Activated CD8-positive, alpha-beta memory T cell treated with anti-CD3 and anti-CD28 coated beads, Interleukin-2, amount 50 U/mL, for 48 hours (primary cell): ENCODE results near the gene CCDC154.
"Not testable (repeated sequence)": the region's sequence is repeated elsewhere in the genome, so short reads cannot be mapped to it uniquely, and the experiment has no call there.

ENCODE experiments used
- DNase-seq: peaks from one replicate; pipeline ENCODE4 v3.0.0-alpha.2; 2020

The CCDC154 gene

DNA sequence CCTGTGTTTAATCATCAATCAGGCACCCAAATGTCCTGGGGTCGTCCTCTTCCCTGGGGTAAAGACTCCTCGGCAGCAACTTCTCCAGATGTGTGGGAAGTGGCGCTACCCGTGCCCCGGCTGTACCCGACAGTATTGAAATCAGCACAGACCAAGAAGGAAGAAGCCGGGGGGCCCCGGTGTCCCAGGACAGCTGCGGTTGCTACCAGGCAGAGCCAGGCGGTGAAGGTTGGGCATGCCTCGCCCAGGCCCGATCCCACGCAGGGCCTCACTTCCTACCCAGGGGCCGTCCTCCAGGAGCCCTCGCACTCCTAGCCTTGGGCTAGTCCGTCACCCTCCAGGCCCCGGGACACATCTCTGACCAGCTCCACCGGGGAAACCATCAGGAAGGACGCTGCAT, 9.0 kb upstream of the CCDC154 start:
- DNase-seq, result no peak

DNA sequence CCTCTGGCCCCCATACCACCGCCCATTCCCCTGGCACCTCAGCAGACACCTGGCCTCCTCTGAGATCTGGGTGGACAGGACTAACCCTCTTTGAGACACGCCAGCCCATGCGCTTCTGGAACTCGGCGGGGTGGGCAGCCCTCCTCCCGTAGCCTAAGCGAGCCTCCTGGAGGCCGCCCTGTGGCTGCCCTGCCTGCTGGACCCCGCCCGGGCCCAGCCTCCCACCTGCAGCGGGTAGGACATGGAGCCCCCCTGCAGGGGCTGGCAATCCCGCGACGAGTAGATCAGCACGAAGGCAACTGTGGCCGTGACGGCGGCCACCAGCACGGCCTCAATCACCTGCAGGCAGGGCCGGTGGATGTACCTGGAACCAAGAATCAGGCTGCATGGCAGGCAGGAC, 8.2 kb upstream of the CCDC154 start:
- DNase-seq, result no peak

DNA sequence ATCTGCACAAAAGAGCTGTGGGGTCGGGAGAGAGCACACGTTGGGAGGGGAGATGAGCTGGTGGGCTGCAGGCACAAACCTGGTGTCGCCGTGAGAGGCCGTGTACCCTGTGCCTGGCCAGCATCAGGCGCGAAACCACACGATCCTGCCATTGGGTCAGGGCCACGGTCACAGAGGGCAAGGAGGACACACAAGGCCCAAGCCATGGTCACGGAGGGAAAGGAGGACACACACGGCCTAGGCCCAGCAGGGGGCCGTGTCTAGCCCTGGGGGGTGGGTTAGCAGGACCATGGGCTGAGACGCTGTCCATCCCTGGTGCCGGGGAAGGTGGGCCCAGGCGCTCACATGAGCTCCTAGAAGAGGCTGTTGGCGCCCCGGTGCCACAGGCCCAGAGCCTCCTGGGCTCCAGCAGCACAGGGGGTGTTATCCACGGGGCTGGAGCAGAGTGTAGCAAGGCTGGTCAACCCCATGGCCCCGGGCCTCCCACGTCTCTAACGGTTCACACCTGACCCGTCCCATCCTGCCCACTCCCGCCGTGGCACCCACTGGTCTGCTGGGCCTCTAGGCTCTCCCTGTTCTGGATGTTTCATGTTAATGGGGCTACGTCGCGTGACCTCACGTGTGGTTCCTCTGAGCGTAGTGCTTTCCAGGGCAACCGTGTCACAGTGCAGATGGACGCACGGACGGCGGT, 7.5 kb upstream of the CCDC154 start:
- DNase-seq, result no peak

DNA sequence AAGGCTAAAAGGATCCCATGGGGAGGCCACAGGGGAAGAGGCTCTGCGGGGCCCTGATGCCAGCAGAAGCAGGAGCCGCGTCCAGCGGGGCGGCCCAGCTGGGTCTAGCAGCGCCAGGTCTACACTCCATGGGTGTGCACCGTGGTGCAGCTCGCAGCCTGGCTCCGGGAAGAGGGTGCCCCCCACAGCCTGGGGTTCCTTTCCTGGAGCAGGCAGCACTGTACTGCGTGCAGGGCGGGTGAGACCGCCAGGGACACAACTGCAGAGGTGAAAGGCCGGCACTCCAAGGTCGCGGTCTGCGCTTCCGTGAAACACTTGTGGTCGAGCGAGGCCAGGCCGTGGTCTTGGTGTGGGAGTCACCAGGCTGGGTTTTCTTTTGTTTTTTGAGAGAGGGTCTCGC, 6.5 kb upstream of the CCDC154 start:
- no peak for DNase-seq

DNA sequence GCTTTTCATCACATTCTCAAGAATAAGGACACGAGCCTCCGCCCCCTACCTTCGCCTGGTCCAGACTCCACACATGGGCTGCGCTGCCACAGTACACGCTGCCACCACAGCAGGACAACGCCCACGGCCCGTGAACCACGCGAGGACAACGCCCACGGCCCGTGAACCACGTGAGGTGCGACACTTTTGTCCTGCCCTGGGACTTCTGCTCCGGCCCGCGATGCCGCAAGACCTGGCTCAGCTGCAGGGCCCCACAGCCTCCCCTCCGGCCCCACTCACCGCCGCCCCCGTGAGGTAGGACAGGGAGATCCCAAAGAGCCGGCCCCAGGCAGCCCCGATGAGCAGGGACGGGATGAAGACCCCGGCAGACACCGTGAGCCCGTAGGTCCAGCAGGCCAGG, 5.9 kb upstream of the CCDC154 start:
- DNase-seq, result no peak

DNA sequence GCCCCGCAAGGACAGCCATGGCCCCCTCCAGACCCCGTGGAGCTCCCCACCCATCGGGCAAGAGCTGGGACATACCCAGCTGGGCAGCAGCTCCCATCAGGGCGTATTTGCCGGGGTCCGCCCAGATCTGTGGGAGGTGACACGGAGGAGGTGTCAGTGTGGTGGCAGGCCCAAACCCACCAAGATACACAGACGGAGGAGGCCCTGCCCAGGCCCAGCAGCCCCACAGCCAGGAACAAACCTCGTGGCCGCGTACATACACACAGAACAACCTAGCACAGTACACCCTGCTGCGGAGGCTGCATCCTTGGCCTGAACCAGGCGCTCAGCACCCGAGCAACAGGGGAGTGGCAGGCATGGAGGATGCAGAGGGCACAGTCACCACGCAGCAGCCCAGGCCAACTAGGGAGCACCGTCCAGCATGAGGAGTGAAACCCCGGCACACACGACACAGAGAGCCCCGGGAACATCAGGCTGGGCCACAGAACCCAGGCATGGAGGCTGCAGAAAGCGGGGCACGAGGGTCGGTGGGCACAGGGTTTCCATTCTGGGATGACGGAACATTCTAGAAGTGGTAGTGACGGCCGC, 4.9 kb upstream of the CCDC154 start:
- DNase-seq, result no peak

DNA sequence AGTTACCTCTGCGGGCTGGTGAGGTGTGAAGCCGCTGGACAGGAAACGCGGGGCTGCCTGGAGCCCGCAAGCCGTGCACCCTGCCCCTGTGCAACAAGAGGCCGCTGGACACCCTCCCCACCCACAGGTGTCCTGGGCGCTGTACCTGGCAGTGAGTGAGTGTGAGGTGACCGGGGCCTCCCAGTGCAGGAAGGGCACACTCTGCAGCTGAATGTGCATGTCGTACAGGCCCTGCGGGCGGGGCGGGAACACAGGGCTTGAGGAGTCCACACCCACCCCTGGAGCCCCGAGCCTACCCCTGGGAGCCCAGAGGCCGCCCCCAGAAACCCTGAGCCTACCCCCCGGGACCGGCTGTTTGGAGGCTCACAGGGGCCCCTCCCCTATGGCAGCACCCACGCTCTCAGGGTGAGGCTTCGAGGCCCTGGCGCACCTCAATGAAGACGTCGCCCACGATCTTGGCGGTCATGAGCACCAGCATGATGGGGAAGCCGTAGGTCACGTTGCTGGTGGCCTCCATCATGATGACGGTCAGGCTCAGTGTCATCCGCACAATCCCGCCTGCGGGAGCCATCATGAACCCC, 4.3 kb upstream of the CCDC154 start:
- DNase-seq, result no peak

DNA sequence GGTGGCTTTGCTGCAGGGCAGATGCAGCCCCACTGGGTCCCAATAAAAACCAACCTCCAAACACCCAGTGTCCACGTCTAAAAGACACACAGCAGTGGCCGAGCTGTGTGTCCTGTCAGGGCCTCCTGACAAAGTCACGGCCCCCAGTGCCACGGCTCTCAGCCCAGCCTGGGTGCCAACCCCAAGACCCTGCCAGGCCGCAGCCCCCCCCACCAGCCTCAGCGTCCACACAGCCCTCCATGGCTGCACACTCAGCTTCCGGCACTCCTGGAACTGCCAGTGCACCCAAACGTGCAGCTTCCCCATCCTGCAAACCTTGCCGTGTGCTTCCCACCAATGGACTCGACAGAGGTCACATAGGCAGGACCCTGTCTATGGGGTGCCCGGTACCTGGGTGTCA, 3.6 kb upstream of the CCDC154 start:
- no peak for DNase-seq

DNA sequence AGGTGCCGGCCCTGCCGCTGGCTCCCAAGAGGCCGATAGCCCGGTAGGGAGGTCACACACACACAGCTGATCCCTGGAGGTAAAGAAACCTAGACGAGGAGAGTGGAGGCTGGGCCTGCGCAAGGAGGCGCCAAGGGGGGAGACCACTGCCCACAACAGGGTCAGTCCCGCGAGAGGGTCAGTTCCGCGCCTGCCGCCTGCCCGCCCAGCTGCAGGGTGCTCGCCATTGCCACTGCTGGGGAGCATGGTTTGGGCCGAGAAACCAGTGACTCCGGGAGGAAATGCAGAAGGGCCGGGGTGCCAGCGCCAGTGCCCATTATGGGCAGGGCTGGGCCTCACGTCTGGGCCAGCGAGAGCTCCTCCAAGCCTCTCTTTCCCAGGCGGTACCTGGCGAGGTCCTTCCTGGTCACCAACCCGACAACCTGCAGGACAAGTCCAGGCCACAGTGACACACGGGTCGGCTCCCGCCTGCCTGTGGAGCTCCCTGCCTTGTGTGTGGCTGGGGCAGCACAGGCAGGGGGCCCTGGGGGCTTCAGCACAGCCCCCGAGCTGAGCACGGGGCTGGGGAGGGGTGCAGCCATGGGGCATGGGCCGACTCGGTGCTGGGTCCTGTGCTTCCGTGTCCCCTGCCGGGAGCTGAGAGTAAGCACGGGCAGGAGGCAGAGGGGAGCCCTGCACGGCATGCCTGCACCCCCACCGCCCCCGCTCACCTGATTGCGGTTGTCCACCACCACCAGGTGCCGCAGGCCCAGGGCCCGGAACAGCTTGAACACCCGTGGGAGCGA, 2.1 kb upstream of the CCDC154 start:
- no peak for DNase-seq

DNA sequence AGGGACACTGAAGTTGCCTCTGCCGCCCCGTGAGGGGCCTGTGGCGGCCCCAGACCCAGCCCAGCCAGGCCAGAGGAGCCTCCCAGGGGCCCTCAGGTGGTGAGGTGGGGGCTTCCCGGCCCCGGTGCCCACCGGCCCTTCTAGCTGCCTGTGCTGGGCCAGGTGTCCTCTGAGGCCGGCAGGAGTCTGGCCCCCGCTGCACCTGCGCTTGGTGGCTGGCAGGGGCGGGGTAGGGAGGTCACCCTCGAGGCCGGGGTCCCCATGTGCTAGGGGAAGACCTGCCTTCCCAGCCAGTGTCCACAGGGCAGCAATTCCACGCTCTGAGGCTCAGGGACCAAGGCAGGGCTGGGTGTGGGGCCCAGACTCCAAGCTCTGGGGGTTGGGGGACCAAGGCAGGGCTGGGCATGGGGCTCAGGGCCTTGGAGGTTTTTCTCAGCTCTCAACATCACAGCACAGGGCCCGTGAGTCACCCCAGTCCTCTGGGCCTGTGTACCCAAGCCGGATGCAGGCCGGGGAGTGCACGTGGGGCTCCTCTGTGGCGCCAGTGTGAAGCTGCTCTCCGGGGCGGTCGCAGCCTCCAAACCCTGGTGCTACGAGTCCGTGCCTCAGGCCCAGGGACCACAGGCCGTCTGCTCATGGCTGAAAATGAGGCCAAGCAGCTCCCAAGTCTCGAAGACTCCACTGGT, 1.3 kb upstream of the CCDC154 start:
- DNase-seq, result no peak

DNA sequence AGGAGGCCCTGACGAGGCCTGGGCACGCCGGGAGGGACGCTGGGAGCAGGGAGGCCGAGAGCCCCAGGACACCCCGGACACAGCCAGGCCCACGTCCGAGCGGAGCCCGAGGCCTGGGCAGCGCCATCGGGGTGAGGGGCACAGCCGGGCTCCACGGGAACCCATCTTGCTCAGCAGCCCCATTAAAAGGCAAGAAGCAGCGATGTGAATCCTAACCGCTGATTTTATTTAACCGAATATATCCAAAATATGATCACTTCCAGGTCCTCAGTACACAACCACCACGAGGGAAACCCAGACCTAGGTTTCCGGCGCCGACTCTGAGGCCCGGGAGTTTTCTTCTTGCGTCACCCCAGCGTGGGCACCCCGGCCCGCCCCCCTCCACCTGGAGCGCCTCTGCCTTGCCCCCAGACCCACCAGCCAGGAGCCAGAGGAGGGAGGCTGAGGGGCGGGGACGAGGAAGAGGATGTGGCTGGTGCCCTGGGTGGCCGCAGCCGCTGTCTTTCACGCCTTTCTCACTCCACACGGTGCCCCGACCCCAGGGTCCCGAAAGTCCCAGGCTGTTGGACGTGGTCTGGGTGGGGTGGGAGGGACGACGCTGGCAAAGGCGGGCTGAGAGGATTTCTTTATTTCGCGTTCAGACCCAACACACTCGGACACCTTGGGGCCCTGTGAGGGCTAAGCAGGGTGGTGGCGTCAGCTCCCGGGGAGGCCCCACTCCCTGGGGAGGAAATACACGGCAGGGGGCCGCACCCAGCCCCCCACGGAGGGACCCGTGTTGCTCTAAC, 568 bp upstream of the CCDC154 start:
- DNase-seq, result no peak

DNA sequence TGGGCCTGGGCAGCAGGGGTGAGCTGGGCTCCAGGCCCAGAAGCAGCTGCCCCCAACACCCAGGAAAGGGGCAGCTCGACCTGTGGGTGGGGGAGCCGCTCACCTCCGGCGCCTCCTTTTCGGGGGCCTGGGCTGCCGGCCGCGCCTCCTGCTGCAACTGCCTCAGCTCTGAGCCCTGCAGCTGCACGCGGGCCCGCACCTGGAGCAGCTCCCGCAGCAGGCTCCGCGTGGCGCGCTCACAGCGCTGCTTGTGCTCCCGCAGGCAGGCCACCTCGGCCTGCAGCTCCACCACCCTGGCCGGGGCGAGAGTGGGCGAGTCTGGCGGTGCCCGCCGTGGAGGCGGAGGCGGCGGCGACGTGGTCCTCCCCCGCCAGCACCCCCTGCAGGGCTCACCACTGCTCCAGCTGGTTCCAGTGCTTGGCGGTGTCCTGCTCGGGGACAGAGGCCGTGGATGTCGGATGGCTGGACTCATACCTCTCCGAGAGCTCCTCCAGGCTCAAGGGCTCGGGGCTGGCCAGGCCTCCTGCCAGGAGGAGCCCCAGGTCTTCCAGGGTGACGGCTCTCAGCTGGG, 868 bp downstream of the CCDC154 start:
- no peak for DNase-seq

DNA sequence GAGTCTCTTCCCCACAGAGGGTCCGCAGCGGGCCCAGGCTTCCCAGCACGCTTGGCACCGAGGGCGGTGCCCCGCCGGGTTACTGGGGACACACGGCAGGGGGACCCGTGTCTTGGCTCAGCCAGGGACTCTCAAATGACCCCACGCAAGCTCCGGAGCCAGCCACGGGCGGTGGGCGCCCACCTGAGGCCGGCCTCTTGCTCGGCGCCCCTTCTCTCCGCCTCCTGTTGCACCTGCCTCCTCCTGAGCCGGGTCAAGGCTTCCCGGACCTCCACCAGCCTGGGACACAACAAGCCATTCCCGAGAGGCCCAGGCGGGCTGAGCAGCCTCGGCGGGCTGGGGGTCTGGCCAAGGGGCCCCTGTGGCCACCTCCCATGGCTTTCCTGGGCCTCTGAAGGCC, 1.7 kb downstream of the CCDC154 start:
- DNase-seq, result no peak

DNA sequence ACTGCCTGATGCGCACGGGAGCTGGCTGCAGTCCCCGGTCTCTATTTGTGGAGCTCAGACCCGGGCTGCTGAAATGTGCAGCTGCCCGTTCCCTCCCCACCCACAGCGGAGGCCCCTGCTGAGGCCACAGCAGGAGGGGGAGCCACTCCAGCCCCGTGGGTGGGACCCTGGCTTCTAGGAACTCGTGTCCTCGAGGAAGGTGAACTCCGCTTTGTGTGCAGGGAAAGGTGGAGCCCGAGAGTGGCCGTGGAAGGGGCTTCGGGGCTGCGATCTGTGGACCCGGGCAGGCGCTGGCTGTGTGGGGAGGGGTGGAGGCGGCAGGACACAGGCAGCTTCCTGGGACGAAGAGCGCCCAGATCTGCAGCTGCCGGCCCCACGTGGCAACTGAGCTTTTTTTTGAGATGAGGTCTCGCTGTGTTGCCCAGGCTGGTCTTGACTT, 2.9 kb downstream of the CCDC154 start:
- DNase-seq, result no peak

DNA sequence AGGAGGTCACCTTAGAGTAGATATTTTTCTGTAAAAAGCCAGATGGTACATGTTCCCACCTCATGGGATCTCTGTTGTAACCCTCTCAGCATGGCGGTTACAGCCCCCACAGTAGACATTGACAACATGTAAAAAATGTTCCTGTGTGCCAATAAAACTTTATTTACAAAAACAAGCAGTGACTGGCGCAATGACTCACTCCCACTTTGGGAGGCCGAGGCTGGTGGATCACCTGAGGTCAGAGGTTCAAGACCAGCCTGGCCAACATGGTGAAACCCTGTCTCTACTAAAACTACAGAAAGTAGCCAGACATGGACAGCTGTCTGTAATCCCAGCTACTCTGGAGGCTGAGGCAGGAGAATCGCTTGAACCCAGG, 4.7 kb downstream of the CCDC154 start:
- DNase-seq, result not testable (repeated sequence)

DNA sequence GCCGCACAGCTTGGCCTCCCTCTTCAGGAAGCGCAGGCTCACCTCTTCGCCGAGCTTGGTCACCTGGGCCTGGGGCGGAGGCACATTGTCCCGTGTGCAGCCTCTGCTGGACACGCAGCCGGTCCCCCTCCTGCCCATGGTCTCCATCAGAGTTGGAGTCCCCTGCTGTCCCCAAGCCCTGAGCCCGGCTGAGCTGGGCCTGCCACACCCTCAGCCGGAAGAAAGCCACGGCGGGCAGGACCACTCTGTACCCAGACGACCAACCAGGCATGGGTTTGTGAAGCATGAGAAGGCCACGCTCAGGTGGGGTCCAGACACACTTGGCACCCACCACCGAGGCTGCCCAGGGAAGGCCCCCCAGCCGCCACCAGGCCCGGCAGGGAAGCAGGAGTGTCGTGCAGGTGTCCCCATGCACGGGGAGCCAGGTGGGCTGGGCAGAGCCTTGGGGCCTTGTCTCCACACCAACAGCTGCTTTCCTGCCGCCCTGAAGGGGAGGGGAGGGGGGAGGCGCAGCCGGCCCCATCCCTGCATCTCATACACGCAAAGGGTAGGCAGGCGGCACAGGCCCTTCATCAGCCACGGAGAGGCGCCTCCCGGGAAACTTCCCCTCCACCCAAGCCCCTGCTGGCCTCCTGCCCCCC, 5.2 kb downstream of the CCDC154 start:
- DNase-seq, result no peak

DNA sequence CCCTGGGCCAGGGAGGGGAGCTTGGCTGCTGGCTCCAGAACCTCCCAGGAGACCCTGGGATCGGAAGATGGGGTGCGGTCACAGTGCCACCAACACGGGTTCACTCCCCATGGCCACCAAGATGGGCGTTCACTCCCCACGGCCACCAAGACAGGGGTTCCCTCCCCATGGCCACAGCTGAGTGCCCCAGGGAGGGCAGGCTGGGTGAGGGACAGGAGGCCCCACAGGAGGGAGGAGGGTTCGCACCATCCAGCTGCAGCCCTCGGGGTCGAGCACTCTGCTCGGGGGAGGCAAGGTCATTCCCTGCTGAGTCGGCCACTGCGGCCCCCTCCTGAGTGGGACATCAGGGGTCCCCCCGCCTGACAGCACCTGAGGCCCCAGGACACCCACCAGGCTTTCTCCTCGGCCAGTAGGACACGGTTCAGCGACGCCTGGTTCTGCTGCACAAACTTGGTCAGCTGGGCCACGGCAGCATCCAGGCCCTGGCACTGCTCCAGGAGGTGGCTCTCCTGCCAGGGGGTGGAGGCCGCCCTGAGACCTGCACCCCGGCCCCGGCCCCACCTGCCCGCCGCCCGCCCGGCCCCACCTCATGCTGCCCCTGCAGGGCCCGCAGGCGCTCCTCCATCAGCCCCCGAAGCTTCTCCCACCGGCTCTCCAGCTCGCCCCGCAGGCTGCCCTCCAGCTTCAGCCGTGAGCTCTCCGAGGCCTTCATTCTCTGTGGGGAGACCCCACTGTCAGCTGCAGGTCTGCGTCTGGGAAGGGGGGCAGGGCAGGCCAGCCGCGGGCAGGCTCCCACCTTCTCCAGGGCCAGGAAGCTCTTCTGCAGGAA, 5.9 kb downstream of the CCDC154 start:
- DNase-seq, result no peak

DNA sequence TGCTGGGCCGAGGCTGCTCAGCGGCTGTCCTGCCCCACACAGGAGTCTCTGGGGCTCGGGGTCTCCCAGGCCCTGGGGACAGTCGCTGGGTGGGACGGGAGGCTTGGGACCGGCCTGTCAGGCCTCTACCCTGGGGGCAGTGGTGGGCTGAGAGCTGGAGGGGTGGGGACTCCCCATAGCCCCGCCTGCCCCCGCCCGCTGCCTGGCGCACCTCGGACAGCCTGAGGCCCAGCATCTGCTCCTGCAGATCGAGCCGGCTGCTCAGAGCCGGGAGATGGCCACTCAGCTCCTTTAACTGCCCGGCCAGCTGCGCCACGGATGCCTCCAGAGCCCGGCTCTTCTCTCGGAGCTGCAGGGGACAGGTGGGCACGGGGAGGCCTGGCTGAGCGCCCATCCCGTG, 6.8 kb downstream of the CCDC154 start:
- no peak for DNase-seq

DNA sequence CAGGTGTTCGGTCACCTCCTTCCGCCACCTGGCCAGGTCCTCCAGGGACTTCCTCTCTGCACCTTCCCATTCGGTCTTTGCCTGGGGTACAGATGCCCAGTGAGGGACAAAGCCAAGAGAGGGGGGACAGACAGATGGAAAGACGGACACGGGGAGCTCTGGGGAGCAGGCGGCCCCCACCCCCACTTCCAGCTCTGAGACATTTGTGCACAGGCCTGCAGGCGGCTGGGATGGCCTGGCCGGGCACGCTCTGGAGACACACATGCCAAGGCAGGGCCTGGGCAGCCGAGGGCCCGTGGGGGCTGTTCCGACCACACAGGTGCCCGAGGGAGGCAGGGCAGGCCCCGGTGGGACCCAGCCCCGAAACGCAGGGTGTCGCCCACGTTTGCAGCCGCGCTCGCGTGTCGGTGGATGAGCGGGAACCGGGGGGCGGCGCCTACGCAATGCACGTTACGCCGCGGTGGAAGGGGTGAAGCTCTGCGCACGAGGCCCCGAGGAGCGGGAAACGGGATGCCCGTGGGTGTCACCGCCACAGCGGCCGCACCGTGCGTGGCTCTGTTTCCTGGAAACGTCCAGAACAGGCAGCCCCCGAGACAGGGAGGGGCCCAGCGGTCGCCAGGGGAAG, 7.5 kb downstream of the CCDC154 start:
- DNase-seq, result no peak
